Ectodermal cell (in vitro differentiated cells): ENCODE results near the gene SLC6A6.
"Not testable (repeated sequence)": the region's sequence is repeated elsewhere in the genome, so short reads cannot be mapped to it uniquely, and the experiment has no call there.

Experiments
- H3K27ac ChIP-seq: 2 replicates; pipeline ENCODE4 v1.7.0; 2013; ENCODE audit warnings: mild to moderate bottlenecking, low read depth, low read length; ENCODE audit not compliant: insufficient read depth, poor library complexity, severe bottlenecking
- H3K27me3 ChIP-seq: 2 replicates; pipeline ENCODE4 v1.7.0; 2013; ENCODE audit warnings: mild to moderate bottlenecking, low read length; ENCODE audit not compliant: insufficient read depth, control insufficient read depth, poor library complexity, severe bottlenecking
- H3K36me3 ChIP-seq: one replicate; pipeline ENCODE4 v1.7.0; 2013; ENCODE audit warnings: low read length; ENCODE audit not compliant: control insufficient read depth, insufficient read depth
- H3K4me1 ChIP-seq: one replicate; pipeline ENCODE4 v1.7.0; 2013; ENCODE audit warnings: low read length; ENCODE audit not compliant: control insufficient read depth, insufficient read depth
- H3K4me3 ChIP-seq: 2 replicates; pipeline ENCODE4 v1.7.0; 2013; ENCODE audit warnings: low read depth, low read length, control low read depth; ENCODE audit not compliant: insufficient read depth
- H3K9me3 ChIP-seq: 2 replicates; pipeline ENCODE4 v1.7.0; 2013; ENCODE audit warnings: mild to moderate bottlenecking, low read length, moderate library complexity; ENCODE audit not compliant: control insufficient read depth
- WGBS, 2 experiments: methylation state at CpG; one replicate each; pipeline ENCODE4 v1.1.7; 2013; ENCODE audit warnings: missing lambda C conversion rate in 2 of 2; 5-methylcytosine and 5-hydroxymethylcytosine counted together

Gene SLC6A6

DNA sequence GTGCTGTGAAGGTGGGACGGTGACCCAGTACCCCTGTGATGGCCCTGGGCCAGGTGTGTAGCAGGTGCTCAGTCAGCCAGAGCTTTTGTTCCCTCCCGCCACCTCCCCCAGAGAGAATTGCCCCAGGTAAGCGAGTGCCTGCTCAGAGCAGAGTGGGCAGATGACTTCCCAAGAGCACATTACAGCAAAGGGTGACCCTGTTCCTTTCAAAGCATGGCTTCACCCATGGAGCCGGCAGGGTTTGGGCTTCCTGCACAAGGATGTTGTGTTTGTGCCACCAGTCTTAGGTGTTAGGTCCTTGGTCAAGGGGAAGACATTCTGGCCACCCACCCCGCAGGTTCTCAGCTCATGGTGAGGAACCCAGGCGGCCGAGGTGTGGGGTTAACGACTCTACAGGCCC, 30.7 kb downstream of the SLC6A6 start:
- Histone ChIP-seq H3K4me1 (peaks cover 20% of the 10 kb centered on the region), H3K36me3 (no peaks in the 10 kb centered on the region), H3K4me3 (no peak overlapping the region), H3K27ac (no peak overlapping the region), H3K27me3 (no peaks in the 10 kb centered on the region), H3K9me3 (no peaks in the 10 kb centered on the region)
- WGBS, 2 experiments, result 92 to 93% methylated on average over 8 of the region's 8 CpGs

GRCh38 chr3:14434126-14434497, 31.7 kb downstream of the SLC6A6 start:
- no peak overlapping the region for H3K4me3 ChIP-seq
- H3K27me3 ChIP-seq, result no peaks in the 10 kb centered on the region
- 96 to 97% methylated on average over 4 of the region's 4 CpGs for WGBS, 2 experiments
- H3K27ac ChIP-seq, result no peak overlapping the region
- no peaks in the 10 kb centered on the region for H3K36me3 ChIP-seq
- no peaks in the 10 kb centered on the region for H3K9me3 ChIP-seq
- peaks cover 20% of the 10 kb centered on the region for H3K4me1 ChIP-seq

DNA sequence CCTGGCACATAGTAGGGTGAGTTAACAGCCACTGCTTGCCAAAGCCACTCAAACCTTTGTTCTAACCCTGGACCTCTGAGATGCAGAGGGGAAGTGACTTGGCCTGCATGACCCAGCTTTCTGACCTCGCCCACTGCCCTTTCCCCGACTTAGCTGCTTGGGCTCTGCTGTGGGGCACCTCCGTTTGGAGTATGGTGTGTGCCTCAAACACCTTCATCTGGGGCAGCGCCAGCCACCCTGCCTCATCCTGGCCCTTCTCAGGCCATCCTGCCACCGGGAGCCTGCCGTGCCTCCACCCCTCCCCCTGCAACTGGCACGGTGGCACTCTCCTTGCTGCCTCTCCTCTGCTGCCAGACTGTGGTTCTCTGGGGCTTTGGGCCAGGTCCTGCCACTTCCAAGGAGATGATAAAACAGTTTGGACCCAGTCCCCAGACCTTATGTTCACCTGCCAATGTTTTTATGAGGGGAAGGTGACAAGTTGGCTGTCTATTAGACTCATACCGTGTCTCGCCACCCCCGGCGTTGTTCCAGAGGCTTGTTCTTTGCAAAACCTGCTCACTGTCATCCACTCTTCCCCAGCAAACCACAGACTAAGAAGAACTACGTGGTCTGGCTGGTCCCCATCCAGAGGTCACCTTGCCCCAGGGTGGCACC, 32.2 kb downstream of the SLC6A6 start:
- no peaks in the 10 kb centered on the region for H3K27me3 ChIP-seq
- H3K36me3 ChIP-seq, result no peaks in the 10 kb centered on the region
- WGBS, 2 experiments, result 90 to 91% methylated on average over 12 of the region's 12 CpGs
- peaks cover 23% of the 10 kb centered on the region for H3K4me1 ChIP-seq
- no peaks in the 10 kb centered on the region for H3K9me3 ChIP-seq
- no peak overlapping the region for H3K27ac ChIP-seq
- no peak overlapping the region for H3K4me3 ChIP-seq

DNA sequence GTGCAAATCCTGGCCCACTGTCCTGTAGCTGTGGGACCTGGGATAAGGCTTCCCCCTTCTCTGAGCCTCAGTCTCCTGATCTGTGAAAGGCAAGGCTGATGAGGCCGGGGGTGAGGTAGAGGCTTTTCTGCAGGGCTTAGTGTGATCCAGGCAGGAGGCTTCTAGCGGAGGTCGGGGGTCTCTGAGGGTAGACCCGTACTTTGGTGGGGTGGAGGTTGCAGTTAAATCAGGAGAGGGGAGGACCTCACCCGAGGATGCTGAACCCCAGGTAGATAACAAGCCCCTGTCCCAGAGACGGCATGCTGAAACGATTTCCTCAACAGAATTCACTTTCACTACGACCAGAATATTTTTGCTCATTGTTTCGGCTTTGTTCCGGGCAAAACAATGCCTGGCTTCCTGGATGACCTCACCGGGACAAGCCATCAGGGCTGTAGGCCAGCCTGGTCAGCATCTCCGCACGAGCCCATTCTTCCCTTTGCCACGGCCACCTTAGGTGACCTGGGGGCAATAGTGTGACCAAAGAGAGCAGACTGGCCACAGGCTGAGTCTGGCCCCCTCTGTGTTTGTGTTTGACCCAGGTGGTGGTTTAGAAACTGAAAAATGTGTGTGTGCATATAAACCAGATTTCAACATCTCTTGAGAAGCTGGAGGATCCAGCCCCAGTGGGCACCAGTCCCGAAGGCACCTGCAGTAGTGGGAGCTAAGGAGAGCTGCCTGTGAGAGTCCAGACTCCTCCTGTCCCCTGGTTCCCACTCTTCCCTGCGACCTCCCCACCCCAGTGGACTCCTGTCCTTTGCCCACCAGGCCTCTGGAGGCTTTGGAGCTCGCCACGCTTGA, 33.0 kb downstream of the SLC6A6 start:
- 83% methylated on average over 18 of the region's 18 CpGs for WGBS, 2 experiments
- Histone ChIP-seq H3K9me3 (no peaks in the 10 kb centered on the region), H3K27ac (no peak overlapping the region), H3K27me3 (no peaks in the 10 kb centered on the region), H3K4me3 (no peak overlapping the region), H3K4me1 (peaks cover 30% of the 10 kb centered on the region), H3K36me3 (no peaks in the 10 kb centered on the region)

GRCh38 chr3:14436954-14437281, 34.5 kb downstream of the SLC6A6 start:
- Histone ChIP-seq H3K27ac (no peak overlapping the region), H3K4me3 (no peak overlapping the region), H3K27me3 (no peaks in the 10 kb centered on the region), H3K9me3 (no peaks in the 10 kb centered on the region), H3K36me3 (no peaks in the 10 kb centered on the region), H3K4me1 (peaks cover 25% of the 10 kb centered on the region)

- WGBS, 2 experiments, result 89 to 92% methylated on average over 8 of the region's 8 CpGs
- H3K9me3 ChIP-seq, result not testable (repeated sequence)
These were observed 35.3 kb downstream of the SLC6A6 start for GRCh38 chr3:14437705-14438104.

GRCh38 chr3:14438262-14438661, 35.9 kb downstream of the SLC6A6 start:
- H3K36me3 ChIP-seq, result no peaks in the 10 kb centered on the region
- H3K9me3 ChIP-seq, result no peaks in the 10 kb centered on the region
- no peak overlapping the region for H3K4me3 ChIP-seq
- H3K27me3 ChIP-seq, result no peaks in the 10 kb centered on the region
- peaks cover 21% of the 10 kb centered on the region for H3K4me1 ChIP-seq
- WGBS, 2 experiments, result 91 to 93% methylated on average over 3 of the region's 3 CpGs
- no peak overlapping the region for H3K27ac ChIP-seq

More at GRCh38 chr3:14437705-14438104, 35.3 kb downstream of the SLC6A6 start:
- peaks cover 21% of the 10 kb centered on the region for H3K4me1 ChIP-seq
- not testable (repeated sequence) for H3K36me3 ChIP-seq, H3K27me3 ChIP-seq, H3K27ac ChIP-seq, H3K4me3 ChIP-seq

DNA sequence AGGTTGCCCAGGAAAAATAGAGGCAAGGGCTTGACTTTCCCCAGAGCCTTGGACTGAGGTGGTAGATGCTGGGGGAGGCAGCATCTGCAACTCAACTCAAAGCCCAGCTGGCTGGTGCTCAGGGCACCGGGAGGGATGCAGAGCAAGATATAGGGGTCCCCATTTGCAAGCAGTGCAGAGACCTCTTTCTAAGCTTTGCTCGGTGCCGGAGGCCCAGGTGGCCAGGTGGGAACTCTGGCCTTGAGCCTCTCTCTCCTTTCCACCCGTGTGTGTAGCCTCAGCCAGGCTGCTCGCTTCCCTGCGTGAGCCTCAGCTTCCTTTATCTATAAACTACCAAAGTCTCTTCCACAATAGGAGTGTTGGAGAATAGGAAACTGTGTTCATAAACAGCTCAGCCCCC, 36.5 kb downstream of the SLC6A6 start:
- H3K9me3 ChIP-seq, result no peaks in the 10 kb centered on the region
- no peaks in the 10 kb centered on the region for H3K36me3 ChIP-seq
- no peak overlapping the region for H3K27ac ChIP-seq
- whole genome bisulfite sequencing, 2 experiments, result 74 to 79% methylated on average over 4 to 6 of the region's 6 CpGs
- H3K4me3 ChIP-seq, result no peak overlapping the region
- no peaks in the 10 kb centered on the region for H3K27me3 ChIP-seq
- H3K4me1 ChIP-seq, result peaks cover 21% of the 10 kb centered on the region

DNA sequence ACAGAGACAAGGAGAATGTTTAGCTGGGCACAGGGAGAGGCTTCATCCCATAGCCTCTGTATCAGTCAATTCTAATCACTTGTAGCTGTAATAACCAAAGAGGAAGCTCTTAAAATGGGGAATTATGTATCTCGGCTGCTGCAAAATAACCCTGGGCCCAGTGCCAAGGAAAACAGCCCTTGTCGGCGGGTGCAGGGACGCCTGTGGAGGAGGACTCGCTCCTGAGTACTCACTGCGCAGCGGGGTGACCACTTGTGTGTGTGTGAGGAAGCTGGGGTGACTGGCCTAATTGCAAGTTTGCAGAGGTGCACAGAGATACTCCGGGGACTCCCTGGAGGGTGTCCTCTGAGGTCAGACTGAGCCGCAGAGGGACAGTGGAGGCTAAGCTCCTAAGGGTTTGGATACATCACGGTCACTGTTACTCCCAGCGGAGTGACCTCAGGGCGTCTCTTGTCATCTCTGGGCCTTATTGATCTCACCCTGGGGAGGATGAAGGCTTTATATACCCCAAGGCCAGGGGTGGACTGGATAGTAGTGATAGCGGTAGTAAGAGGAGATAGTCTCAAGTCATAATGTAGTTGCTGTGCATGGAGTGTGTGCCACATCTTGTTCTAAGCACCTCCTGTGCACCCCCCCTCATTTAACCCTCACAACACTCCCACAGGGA, 37.2 kb downstream of the SLC6A6 start:
- H3K27me3 ChIP-seq, result no peaks in the 10 kb centered on the region
- WGBS, 2 experiments, result 92 to 94% methylated on average over 13 of the region's 13 CpGs

GRCh38 chr3:14440168-14440518, 37.7 kb downstream of the SLC6A6 start:
- WGBS, 2 experiments, result 33 to 42% methylated on average over 3 of the region's 3 CpGs
- no peak overlapping the region for H3K27ac ChIP-seq
- H3K27me3 ChIP-seq, result no peaks in the 10 kb centered on the region
- H3K36me3 ChIP-seq, result no peaks in the 10 kb centered on the region
- H3K4me3 ChIP-seq, result no peak overlapping the region
- H3K9me3 ChIP-seq, result no peaks in the 10 kb centered on the region
- peaks cover 21% of the 10 kb centered on the region for H3K4me1 ChIP-seq

More for the DNA sequence above, 37.2 kb downstream of the SLC6A6 start:
- Histone ChIP-seq H3K4me1 (peaks cover 21% of the 10 kb centered on the region), H3K4me3 (no peak overlapping the region), H3K27ac (no peak overlapping the region), H3K36me3 (no peaks in the 10 kb centered on the region), H3K9me3 (no peaks in the 10 kb centered on the region)
